Measurements from ENCODE around the gene NCAPH2. TPM values are rescaled to one million over a fixed set of nuclear protein-coding genes. Genes with fewer than 3 reads are reported as not detected.

Gene NCAPH2
- total and polyA plus RNA-seq, 9 of the 15 experiments (the other 6 are each of a cell fraction or from before 2014, with no cell fraction given) = 3.6 to 88.6 (median 32.4) TPM

DNA sequence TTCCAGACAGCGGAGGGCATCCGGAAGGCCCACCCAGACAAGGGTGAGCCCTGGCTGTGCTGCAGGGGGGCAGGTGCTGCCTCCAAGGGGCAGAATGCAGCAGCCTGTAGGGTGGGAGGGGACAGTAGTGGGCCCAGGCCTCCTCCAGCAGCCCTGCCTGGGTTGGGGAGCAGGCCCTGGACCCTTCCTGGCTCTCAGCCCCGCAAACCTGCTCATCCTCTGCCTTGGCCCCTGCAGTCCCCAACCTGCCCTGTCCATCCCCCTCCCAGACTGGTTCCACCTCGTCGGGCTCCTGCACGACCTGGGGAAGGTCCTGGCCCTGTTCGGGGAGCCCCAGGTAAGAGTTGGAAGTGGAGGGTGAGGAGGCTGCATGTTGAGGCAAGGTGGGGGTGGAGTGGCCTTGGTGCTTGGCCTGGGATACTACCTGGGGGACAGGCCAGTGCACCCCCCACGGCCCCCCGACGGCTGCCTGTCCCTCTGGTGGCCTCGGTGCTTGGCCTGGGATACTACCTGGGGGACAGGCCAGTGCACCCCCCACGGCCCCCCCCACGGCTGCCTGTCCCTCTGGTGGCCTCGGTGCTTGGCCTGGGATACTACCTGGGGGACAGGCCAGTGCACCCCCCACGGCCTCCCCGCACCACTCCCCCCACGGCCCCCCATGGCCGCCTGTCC lies 19.9 kb upstream of the NCAPH2 start:
- H3K4me2 ChIP-seq (ENCODE audit: insufficient read depth, low read length) = no peak overlapping the region
- no peaks in the 10 kb centered on the region for H3K27me3 ChIP-seq (ENCODE audit: control insufficient read depth in 2 of 2, insufficient read depth in 2 of 2, low read length in 2 of 2)
- peaks cover 4 to 46% of the 10 kb centered on the region in 2 experiments; a peak in 3 of 5 replicates for H3K4me1 ChIP-seq (replicated peaks in 1 of 2; ENCODE audit: control insufficient read depth in 2 of 2, insufficient read depth in 2 of 2, low read length in 2 of 2)
- 52% methylated on average over 4 of the region's 18 CpGs for WGBS (ENCODE audit: insufficient coverage, low coverage, missing lambda C conversion rate)
- H3K4me3 ChIP-seq = no peak overlapping the region
- no peak for FAIRE-seq
- no peaks in the 10 kb centered on the region for H3K79me2 ChIP-seq (ENCODE audit: control insufficient read depth, insufficient read depth, low read length)
- intact Hi-C loops (cut with micrococcal nuclease) (no loop called here), in situ Hi-C loops (cut with MboI) (no loop called here)
- no peak overlapping the region for H3K27ac ChIP-seq (ENCODE audit: extremely low read depth, low read depth, low read length)
- BruUV-seq (replicated peaks) = no TSS peak
- no peaks in the 10 kb centered on the region for H3K36me3 ChIP-seq (ENCODE audit: control insufficient read depth, insufficient read depth, low read length)
- ATAC-seq = no peak
- H2AFZ ChIP-seq (ENCODE audit: low read depth, low read length) = no peak overlapping the region
- H3K9me1 ChIP-seq (ENCODE audit: control insufficient read depth, insufficient read depth, low read length) = no peaks in the 10 kb centered on the region
- TF ChIP-seq TRIM25 (IDR thresholded peaks at IDR 0.05; ENCODE audit: borderline replicate concordance) (no peak), ELF1 (tag; IDR thresholded peaks at IDR 0.05) (no peak), HDAC1 (IDR thresholded peaks at IDR 0.05) (no peak), CTBP1 (IDR thresholded peaks at IDR 0.05; ENCODE audit: borderline replicate concordance) (no peak)
- DNase-seq (ENCODE audit: extremely low read depth in 1 of 4, low spot score in 3 of 4) = no peak
- H4K20me1 ChIP-seq (replicated peaks; ENCODE audit: control insufficient read depth, insufficient read depth, low read length) = no peaks in the 10 kb centered on the region
- H3K9ac ChIP-seq (ENCODE audit: insufficient read depth in 1 of 2, low read depth in 2 of 2, low read length in 2 of 2) = no peak overlapping the region
- ChIA-PET POLR2A (no interaction called here), CTCF (ENCODE audit: low intra/inter-chr PET ratio) (no interaction called here)
- H3K9me3 ChIP-seq (replicated peaks; ENCODE audit: control insufficient read depth, insufficient read depth, low read depth, low read length) = no peaks in the 10 kb centered on the region
